ENCODE data around the gene CLCN1. TPM values are rescaled to one million over a fixed set of nuclear protein-coding genes. Genes with fewer than 3 reads are reported as not detected.

CLCN1 gene
- total and polyA plus RNA-seq, 10 of the 15 experiments (the other 5 are each of a cell fraction or from before 2014, with no cell fraction given) = 0.30 TPM; not detected in 9

DNA sequence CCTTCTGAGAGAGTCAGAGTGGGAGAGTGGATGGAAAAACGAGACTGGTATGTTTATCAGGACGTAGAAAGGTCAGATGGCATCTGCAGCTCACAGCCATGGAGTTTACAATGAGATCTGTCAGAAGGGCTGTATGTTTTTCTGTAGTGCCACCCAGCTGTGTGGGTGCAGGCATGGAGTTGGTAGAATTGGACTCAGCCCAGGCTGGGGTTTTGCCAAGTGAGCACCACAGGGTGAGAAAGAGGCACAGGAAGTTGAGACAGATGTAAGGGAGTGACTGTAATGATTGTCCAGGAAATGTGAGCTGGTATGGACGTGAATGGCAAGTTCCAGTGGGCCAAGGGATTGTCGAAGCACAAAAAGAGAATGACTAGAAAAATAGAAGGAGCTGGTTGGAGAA, 56.2 kb downstream of the CLCN1 start (continued):
- no peak for TF ChIP-seq BHLHE40 (IDR thresholded peaks at IDR 0.05; ENCODE audit: borderline replicate concordance in 1 of 2, low read depth in 2 of 2, low read length in 1 of 2)

GRCh38 chr7:143373255-143373794, 57.4 kb downstream of the CLCN1 start:
- no peaks in the 10 kb centered on the region for H3K36me3 ChIP-seq (ENCODE audit: control insufficient read depth in 2 of 2, insufficient read depth in 2 of 2, low read length in 1 of 2)
- POLR2A ChIA-PET = no interaction called here
- H3K27ac ChIP-seq (ENCODE audit: control insufficient read depth, insufficient read depth) = no peak overlapping the region
- SMC1A ChIA-PET (ENCODE audit: uncharacterized antibody, unreplicated experiment) = interaction anchor here (2.6 kb wide), 1 partner anchor 133 kb away, joined by 7 read pairs; no protein-coding TSS in a partner anchor
- no peak overlapping the region for H3K4me2 ChIP-seq (ENCODE audit: control insufficient read depth, insufficient read depth)
- H3K4me1 ChIP-seq (ENCODE audit: control insufficient read depth, insufficient read depth, low read length) = peaks cover 4% of the 10 kb centered on the region
- DNase-seq (ENCODE audit: low read depth, low spot score) (no peak), ATAC-seq (no peak), FAIRE-seq (no peak)
- in situ Hi-C loops (cut with MboI) (no loop called here), intact Hi-C loops (cut with micrococcal nuclease; ENCODE audit: unreplicated experiment) (no loop called here)
- H3K9ac ChIP-seq (ENCODE audit: control insufficient read depth, insufficient read depth, low read length) = no peak overlapping the region
- BruUV-seq (replicated peaks) = no TSS peak
- no peak overlapping the region for H2AFZ ChIP-seq (ENCODE audit: control insufficient read depth, low read depth, low read length)
- H3K27me3 ChIP-seq (replicated peaks in 1 of 2; ENCODE audit: control insufficient read depth in 2 of 2, insufficient read depth in 2 of 2, low read length in 1 of 2) = no peaks in the 10 kb centered on the region; a peak in 1 of 4 replicates
- H3K9me3 ChIP-seq (replicated peaks; ENCODE audit: control insufficient read depth, insufficient read depth, low read length) = no peaks in the 10 kb centered on the region
- no peaks in the 10 kb centered on the region for H3K79me2 ChIP-seq (ENCODE audit: control insufficient read depth, insufficient read depth, low read length)
- RAD21 ChIA-PET (ENCODE audit: unreplicated experiment) = interaction anchor here (1.1 kb wide), 1 partner anchor 34 kb away, joined by 3 read pairs; no protein-coding TSS in a partner anchor
- H4K20me1 ChIP-seq (ENCODE audit: control insufficient read depth, insufficient read depth) = no peaks in the 10 kb centered on the region
- WGBS (ENCODE audit: insufficient coverage, insufficient replicate concordance, low lambda C conversion rate, missing lambda C conversion rate) = 79% methylated on average over 4 of the region's 4 CpGs
- H3K4me3 ChIP-seq = no peak overlapping the region
- CTCF ChIA-PET = interaction anchor here (1.0 to 3.5 kb wide), 3 partner anchors 11 to 132 kb away, joined by 3 to 12 read pairs (median 4); no protein-coding TSS in a partner anchor
- TF ChIP-seq SMC3 (IDR thresholded peaks at IDR 0.05; ENCODE audit: borderline replicate concordance, low read length) (no peak), STAT3 (IDR thresholded peaks at IDR 0.05; ENCODE audit: low read depth, low read length) (no peak), EP300 (IDR thresholded peaks at IDR 0.05; ENCODE audit: borderline replicate concordance in 1 of 2, control insufficient read depth in 1 of 2, low read depth in 2 of 2, low read length in 2 of 2) (no peak), RELA (IDR thresholded peaks at IDR 0.05; ENCODE audit: borderline replicate concordance, partially characterized antibody) (no peak), CHD2 (IDR thresholded peaks at IDR 0.05; ENCODE audit: borderline replicate concordance, low read depth, low read length) (no peak), RAD51 (IDR thresholded peaks at IDR 0.05) (peak; percentile 44; the same call in 1 of the 2 replicates), FOS (IDR thresholded peaks at IDR 0.05; ENCODE audit: borderline replicate concordance, extremely low read depth, insufficient read length) (no peak), DPF2 (IDR thresholded peaks at IDR 0.05) (no peak)
- TF ChIP-seq, protein P1, sequence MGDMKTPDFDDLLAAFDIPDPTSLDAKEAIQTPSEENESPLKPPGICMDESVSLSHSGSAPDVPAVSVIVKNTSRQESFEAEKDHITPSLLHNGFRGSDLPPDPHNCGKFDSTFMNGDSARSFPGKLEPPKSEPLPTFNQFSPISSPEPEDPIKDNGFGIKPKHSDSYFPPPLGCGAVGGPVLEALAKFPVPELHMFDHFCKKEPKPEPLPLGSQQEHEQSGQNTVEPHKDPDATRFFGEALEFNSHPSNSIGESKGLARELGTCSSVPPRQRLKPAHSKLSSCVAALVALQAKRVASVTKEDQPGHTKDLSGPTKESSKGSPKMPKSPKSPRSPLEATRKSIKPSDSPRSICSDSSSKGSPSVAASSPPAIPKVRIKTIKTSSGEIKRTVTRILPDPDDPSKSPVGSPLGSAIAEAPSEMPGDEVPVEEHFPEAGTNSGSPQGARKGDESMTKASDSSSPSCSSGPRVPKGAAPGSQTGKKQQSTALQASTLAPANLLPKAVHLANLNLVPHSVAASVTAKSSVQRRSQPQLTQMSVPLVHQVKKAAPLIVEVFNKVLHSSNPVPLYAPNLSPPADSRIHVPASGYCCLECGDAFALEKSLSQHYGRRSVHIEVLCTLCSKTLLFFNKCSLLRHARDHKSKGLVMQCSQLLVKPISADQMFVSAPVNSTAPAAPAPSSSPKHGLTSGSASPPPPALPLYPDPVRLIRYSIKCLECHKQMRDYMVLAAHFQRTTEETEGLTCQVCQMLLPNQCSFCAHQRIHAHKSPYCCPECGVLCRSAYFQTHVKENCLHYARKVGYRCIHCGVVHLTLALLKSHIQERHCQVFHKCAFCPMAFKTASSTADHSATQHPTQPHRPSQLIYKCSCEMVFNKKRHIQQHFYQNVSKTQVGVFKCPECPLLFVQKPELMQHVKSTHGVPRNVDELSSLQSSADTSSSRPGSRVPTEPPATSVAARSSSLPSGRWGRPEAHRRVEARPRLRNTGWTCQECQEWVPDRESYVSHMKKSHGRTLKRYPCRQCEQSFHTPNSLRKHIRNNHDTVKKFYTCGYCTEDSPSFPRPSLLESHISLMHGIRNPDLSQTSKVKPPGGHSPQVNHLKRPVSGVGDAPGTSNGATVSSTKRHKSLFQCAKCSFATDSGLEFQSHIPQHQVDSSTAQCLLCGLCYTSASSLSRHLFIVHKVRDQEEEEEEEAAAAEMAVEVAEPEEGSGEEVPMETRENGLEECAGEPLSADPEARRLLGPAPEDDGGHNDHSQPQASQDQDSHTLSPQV (IDR thresholded peaks at IDR 0.05) = no peak
- TF ChIP-seq, protein P2, sequence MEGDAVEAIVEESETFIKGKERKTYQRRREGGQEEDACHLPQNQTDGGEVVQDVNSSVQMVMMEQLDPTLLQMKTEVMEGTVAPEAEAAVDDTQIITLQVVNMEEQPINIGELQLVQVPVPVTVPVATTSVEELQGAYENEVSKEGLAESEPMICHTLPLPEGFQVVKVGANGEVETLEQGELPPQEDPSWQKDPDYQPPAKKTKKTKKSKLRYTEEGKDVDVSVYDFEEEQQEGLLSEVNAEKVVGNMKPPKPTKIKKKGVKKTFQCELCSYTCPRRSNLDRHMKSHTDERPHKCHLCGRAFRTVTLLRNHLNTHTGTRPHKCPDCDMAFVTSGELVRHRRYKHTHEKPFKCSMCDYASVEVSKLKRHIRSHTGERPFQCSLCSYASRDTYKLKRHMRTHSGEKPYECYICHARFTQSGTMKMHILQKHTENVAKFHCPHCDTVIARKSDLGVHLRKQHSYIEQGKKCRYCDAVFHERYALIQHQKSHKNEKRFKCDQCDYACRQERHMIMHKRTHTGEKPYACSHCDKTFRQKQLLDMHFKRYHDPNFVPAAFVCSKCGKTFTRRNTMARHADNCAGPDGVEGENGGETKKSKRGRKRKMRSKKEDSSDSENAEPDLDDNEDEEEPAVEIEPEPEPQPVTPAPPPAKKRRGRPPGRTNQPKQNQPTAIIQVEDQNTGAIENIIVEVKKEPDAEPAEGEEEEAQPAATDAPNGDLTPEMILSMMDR (IDR thresholded peaks at IDR 0.05 in 2 of 3, conservative IDR thresholded peaks at IDR 0.05 in 1 of 3; ENCODE audit: control insufficient read depth in 2 of 3, extremely low read depth in 1 of 3, insufficient read depth in 1 of 3, low read depth in 3 of 3, low read length in 3 of 3) = peak in 1 of 3 experiments; percentile 18; a peak in 1 of 6 replicates
- TF ChIP-seq, protein P3, sequence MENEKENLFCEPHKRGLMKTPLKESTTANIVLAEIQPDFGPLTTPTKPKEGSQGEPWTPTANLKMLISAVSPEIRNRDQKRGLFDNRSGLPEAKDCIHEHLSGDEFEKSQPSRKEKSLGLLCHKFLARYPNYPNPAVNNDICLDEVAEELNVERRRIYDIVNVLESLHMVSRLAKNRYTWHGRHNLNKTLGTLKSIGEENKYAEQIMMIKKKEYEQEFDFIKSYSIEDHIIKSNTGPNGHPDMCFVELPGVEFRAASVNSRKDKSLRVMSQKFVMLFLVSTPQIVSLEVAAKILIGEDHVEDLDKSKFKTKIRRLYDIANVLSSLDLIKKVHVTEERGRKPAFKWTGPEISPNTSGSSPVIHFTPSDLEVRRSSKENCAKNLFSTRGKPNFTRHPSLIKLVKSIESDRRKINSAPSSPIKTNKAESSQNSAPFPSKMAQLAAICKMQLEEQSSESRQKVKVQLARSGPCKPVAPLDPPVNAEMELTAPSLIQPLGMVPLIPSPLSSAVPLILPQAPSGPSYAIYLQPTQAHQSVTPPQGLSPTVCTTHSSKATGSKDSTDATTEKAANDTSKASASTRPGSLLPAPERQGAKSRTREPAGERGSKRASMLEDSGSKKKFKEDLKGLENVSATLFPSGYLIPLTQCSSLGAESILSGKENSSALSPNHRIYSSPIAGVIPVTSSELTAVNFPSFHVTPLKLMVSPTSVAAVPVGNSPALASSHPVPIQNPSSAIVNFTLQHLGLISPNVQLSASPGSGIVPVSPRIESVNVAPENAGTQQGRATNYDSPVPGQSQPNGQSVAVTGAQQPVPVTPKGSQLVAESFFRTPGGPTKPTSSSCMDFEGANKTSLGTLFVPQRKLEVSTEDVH (IDR thresholded peaks at IDR 0.05; ENCODE audit: low read depth, partially characterized antibody) = no peak
